GM18517 (cell line): ENCODE data around the gene ABHD16A.
"Not testable (repeated sequence)": the region's sequence is repeated elsewhere in the genome, so short reads cannot be mapped to it uniquely, and the experiment has no call there.

Experiments used
- ATAC-seq: cut with Tn5 transposase; IDR thresholded peaks from one replicate; pipeline ENCODE4 v1.9.1; 2021; ENCODE audit warnings: mild to moderate bottlenecking, moderate library complexity; ENCODE audit not compliant: unreplicated experiment

ABHD16A gene

GRCh38 chr6:31715022-31715958 is 12.2 kb upstream of the ABHD16A start, which contains the start of gene LY6G6D:
TSS of gene LY6G6D (plus strand) at chr6:31715348. CDS start at chr6:31715356, 8 bp downstream.
- no peak for ATAC-seq

GRCh38 chr6:31713991-31714684 is 11.0 kb upstream of the ABHD16A start:
- ATAC-seq = no peak

- no peak for ATAC-seq
Observed at GRCh38 chr6:31713465-31713864, 10.3 kb upstream of the ABHD16A start.

GRCh38 chr6:31712296-31712695 is 9.2 kb upstream of the ABHD16A start:
- ATAC-seq = no peak

- no peak for ATAC-seq
Observed at GRCh38 chr6:31711233-31711632, 8.1 kb upstream of the ABHD16A start.

GRCh38 chr6:31710523-31711219 is 7.5 kb upstream of the ABHD16A start:
- no peak for ATAC-seq

- not testable (repeated sequence) for ATAC-seq
Observed at GRCh38 chr6:31709157-31709556, 6.0 kb upstream of the ABHD16A start.

- ATAC-seq = no peak
Observed at GRCh38 chr6:31708224-31708623, 5.1 kb upstream of the ABHD16A start.

- no peak for ATAC-seq
Observed at GRCh38 chr6:31707701-31708100, 4.6 kb upstream of the ABHD16A start.

- no peak for ATAC-seq
Observed at GRCh38 chr6:31706599-31706998, 3.5 kb upstream of the ABHD16A start, which contains the start of gene LY6G6F. TSS of gene LY6G6F (plus strand) at chr6:31706866. CDS start at chr6:31706907, 41 bp downstream.

- ATAC-seq = no peak
Observed at GRCh38 chr6:31705931-31706330, 2.8 kb upstream of the ABHD16A start.

GRCh38 chr6:31702405-31702818 is 712 bp downstream of the ABHD16A start:
- ATAC-seq = no peak

GRCh38 chr6:31701666-31702404 is 1.3 kb downstream of the ABHD16A start:
- no peak for ATAC-seq

- no peak for ATAC-seq
Observed at GRCh38 chr6:31700740-31701401, 2.3 kb downstream of the ABHD16A start.

GRCh38 chr6:31697555-31697954 is 5.6 kb downstream of the ABHD16A start:
- no peak for ATAC-seq

GRCh38 chr6:31693535-31693934 is 9.6 kb downstream of the ABHD16A start:
- no peak for ATAC-seq

- ATAC-seq = no peak
Observed at GRCh38 chr6:31692886-31693285, 10.2 kb downstream of the ABHD16A start.

- no peak for ATAC-seq
Observed at GRCh38 chr6:31692353-31692752, 10.8 kb downstream of the ABHD16A start.

- no peak for ATAC-seq
Observed at GRCh38 chr6:31691564-31692108, 11.5 kb downstream of the ABHD16A start.

- ATAC-seq = no peak
Observed at GRCh38 chr6:31691078-31691463, 12.1 kb downstream of the ABHD16A start.
